RWPE2 (cell line): ENCODE results near the gene KCNB1.

ENCODE experiments used
- ATAC-seq: fragments of 200-7000 bp; cut with Tn5 transposase; 3 replicates; pipeline ENCODE4 v1.9.1; 2021; ENCODE audit warnings: low read depth
- DNase-seq: peaks from one replicate; pipeline ENCODE4 v3.0.0-alpha.2; 2020; ENCODE audit warnings: low spot score
- H3K27ac ChIP-seq: fragments of 450-650 bp; 2 replicates; pipeline ENCODE4 v1.5.1; 2017; ENCODE audit warnings: mild to moderate bottlenecking; ENCODE audit not compliant: poor library complexity, severe bottlenecking
- H3K27me3 ChIP-seq: fragments of 250-450 bp; sonication (Bioruptor Pico); 2 replicates; pipeline ENCODE4 v1.5.1; 2021; ENCODE audit warnings: mild to moderate bottlenecking, moderate library complexity; ENCODE audit not compliant: insufficient read depth, poor library complexity, severe bottlenecking
- H3K36me3 ChIP-seq: fragments of 250-450 bp; sonication (Bioruptor Pico); 2 replicates; pipeline ENCODE4 v1.5.1; 2020; ENCODE audit warnings: low read depth, mild to moderate bottlenecking, moderate library complexity
- H3K4me1 ChIP-seq: fragments of 250-450 bp; sonication (Bioruptor Pico); 2 replicates; pipeline ENCODE4 v1.5.1; 2021; ENCODE audit warnings: mild to moderate bottlenecking, moderate library complexity; ENCODE audit not compliant: insufficient read depth, poor library complexity, severe bottlenecking
- H3K4me3 ChIP-seq: fragments of 250-450 bp; sonication (Bioruptor Pico); 2 replicates; pipeline ENCODE4 v1.5.1; 2021; ENCODE audit warnings: mild to moderate bottlenecking, moderate library complexity; ENCODE audit not compliant: severe bottlenecking
- H3K9me3 ChIP-seq: fragments of 250-450 bp; sonication (Bioruptor Pico); 2 replicates; pipeline ENCODE4 v1.5.1; 2021; ENCODE audit warnings: mild to moderate bottlenecking, moderate library complexity; ENCODE audit not compliant: severe bottlenecking
- CTCF ChIP-seq: fragments of 450-650 bp; IDR thresholded peaks from one replicate; pipeline ENCODE4 v1.5.1; 2017; ENCODE audit warnings: mild to moderate bottlenecking, moderate library complexity; ENCODE audit not compliant: poor library complexity, severe bottlenecking

KCNB1 gene

GRCh38 chr20:49477200-49477599 is 5.3 kb downstream of the KCNB1 start:
- H3K4me1 ChIP-seq = no peaks in the 10 kb centered on the region
- no peak overlapping the region for H3K4me3 ChIP-seq
- peaks cover 12% of the 10 kb centered on the region for H3K27me3 ChIP-seq
- no peak for DNase-seq
- ATAC-seq = no peak
- TF ChIP-seq CTCF = no peak
- no peak overlapping the region for H3K27ac ChIP-seq
- H3K36me3 ChIP-seq = no peaks in the 10 kb centered on the region
- no peaks in the 10 kb centered on the region for H3K9me3 ChIP-seq

DNA sequence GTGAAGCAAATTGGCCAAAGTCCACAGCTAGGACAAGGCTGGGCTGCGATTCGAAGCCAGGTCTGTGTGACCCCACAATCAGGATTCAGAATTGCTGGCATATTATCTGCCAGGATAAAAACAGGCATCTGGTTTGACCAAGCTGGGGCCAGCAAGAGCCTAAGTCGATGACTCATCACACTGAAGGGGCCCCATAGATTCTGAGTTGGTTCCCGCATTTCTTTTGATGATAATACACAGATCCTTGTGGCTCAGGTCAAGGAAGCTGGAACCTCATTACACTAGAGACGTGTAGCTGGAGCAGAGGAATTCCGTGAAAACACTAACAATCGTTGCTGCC is 6.5 kb downstream of the KCNB1 start:
- TF ChIP-seq CTCF = no peak
- H3K4me1 ChIP-seq = no peaks in the 10 kb centered on the region
- peaks cover 17% of the 10 kb centered on the region for H3K27me3 ChIP-seq
- no peak overlapping the region for H3K27ac ChIP-seq
- no peaks in the 10 kb centered on the region for H3K9me3 ChIP-seq
- ATAC-seq (no peak), DNase-seq (no peak)
- no peak overlapping the region for H3K4me3 ChIP-seq
- no peaks in the 10 kb centered on the region for H3K36me3 ChIP-seq

- Histone ChIP-seq H3K27ac (no peak overlapping the region), H3K36me3 (no peaks in the 10 kb centered on the region), H3K4me1 (no peaks in the 10 kb centered on the region), H3K27me3 (peaks cover 23% of the 10 kb centered on the region), H3K9me3 (no peaks in the 10 kb centered on the region), H3K4me3 (no peak overlapping the region)
- TF ChIP-seq CTCF = no peak
- ATAC-seq (no peak), DNase-seq (no peak)
Observed at GRCh38 chr20:49475292-49476015, 7.0 kb downstream of the KCNB1 start.

GRCh38 chr20:49471397-49471796 is 11.1 kb downstream of the KCNB1 start:
- no peak for TF ChIP-seq CTCF
- Histone ChIP-seq H3K4me3 (no peak overlapping the region), H3K27me3 (peaks cover 31% of the 10 kb centered on the region), H3K27ac (no peak overlapping the region), H3K9me3 (no peaks in the 10 kb centered on the region), H3K4me1 (no peaks in the 10 kb centered on the region), H3K36me3 (no peaks in the 10 kb centered on the region)
- no peak for DNase-seq
- ATAC-seq = no peak

DNA sequence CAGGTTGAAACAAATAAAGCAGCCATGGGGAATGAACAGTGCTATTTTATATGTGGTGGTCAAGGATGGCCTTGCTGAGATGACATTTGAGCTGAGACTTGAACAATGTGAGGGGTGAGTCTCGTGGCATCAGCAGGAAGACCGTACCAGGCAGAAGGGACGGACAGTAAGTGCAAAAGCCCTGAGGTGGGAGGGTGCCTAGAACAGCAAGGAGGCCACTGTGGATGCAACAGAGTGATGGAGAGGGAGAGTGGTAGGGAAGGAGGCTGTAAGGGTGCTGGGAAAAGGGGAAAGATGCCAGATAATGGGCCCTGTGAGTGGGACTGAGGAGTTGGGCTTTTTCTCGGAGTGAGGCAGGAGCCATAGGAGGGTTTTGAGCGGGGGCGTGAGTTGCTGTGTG is 11.5 kb downstream of the KCNB1 start:
- Histone ChIP-seq H3K9me3 (no peaks in the 10 kb centered on the region), H3K4me3 (no peak overlapping the region), H3K36me3 (no peaks in the 10 kb centered on the region), H3K4me1 (no peaks in the 10 kb centered on the region), H3K27ac (no peak overlapping the region), H3K27me3 (peaks cover 31% of the 10 kb centered on the region)
- DNase-seq = no peak
- no peak for ATAC-seq
- no peak for TF ChIP-seq CTCF
